Measurements from ENCODE around the gene PAPPA2. TPM values are rescaled to one million over a fixed set of nuclear protein-coding genes. Genes with fewer than 3 reads are reported as not detected.
"Not testable (repeated sequence)": the region's sequence is repeated elsewhere in the genome, so short reads cannot be mapped to it uniquely, and the experiment has no call there.

The PAPPA2 gene
- total RNA-seq, 4 donors from 2014 or later = 0.35 to 32.2 (median 1.1) TPM

DNA sequence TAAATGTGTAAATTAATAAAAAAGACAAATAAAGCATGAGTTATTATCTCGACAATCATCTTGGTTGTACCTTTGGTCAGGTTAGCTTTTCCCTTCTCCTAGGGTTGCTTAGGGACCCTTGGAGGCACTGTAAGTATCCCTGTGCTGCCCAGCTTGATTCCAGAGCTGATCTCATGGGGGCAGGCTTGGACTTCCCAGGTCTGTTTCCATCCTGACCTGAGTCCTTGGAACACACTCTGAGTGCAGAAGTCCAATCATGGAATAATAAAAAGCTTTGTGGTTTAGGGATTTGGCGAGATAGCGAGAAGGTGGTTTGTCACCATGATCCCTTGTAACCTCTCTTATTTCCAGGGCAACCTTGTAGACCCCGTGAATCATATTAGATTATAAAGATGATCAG is 18.7 kb upstream of the PAPPA2 start:
- Histone ChIP-seq H3K27me3 (no peaks in the 10 kb centered on the region), H3K36me3 (no peaks in the 10 kb centered on the region), H3K27ac (no peak overlapping the region), H3K4me3 (no peak overlapping the region), H3K9me3 (no peaks in the 10 kb centered on the region), H3K4me1 (no peaks in the 10 kb centered on the region)
- DNase-seq = no peak
- TF ChIP-seq POLR2A (IDR thresholded peaks at IDR 0.05) (no peak), CTCF (IDR thresholded peaks at IDR 0.05) (no peak)

DNA sequence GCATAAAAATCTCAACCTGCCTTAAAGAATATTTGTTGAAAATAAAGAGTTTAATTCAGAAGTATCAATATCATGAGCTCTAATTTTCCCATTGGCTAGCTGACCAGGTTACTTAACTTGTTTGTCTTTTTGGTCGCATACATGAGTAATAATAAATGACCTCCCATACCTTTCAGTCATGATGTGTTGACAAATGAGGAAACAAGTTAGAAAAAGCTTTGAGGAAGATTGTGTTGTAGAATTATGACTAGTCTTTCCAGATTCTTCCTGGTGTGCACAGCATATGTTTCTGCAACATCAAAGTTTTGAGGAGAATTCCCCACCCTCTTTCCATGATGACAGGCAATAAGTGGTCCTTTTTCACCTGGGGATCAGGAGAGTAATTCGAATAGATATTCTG is 17.6 kb upstream of the PAPPA2 start:
- Histone ChIP-seq H3K9me3 (no peaks in the 10 kb centered on the region), H3K4me3 (no peak overlapping the region), H3K27me3 (no peaks in the 10 kb centered on the region), H3K4me1 (no peaks in the 10 kb centered on the region), H3K27ac (no peak overlapping the region), H3K36me3 (no peaks in the 10 kb centered on the region)
- TF ChIP-seq POLR2A (IDR thresholded peaks at IDR 0.05) = no peak
- no peak for TF ChIP-seq CTCF (IDR thresholded peaks at IDR 0.05)
- no peak for DNase-seq

GRCh38 chr1:176448340-176448739 is 14.6 kb upstream of the PAPPA2 start:
- H3K4me1 ChIP-seq = no peaks in the 10 kb centered on the region
- H3K36me3 ChIP-seq = no peaks in the 10 kb centered on the region
- H3K27ac ChIP-seq = no peak overlapping the region
- no peak for DNase-seq
- H3K4me3 ChIP-seq = no peak overlapping the region
- H3K27me3 ChIP-seq = no peaks in the 10 kb centered on the region
- H3K9me3 ChIP-seq = peaks cover 0 to 3% (median 0%) of the 10 kb centered on the region in 4 donors
- TF ChIP-seq CTCF (IDR thresholded peaks at IDR 0.05) (no peak), POLR2A (IDR thresholded peaks at IDR 0.05) (no peak)

GRCh38 chr1:176450526-176450925 is 12.4 kb upstream of the PAPPA2 start:
- Histone ChIP-seq H3K9me3 (peaks cover 0 to 3% (median 0%) of the 10 kb centered on the region in 4 donors), H3K27me3 (no peaks in the 10 kb centered on the region), H3K4me3 (no peak overlapping the region), H3K4me1 (no peaks in the 10 kb centered on the region), H3K36me3 (no peaks in the 10 kb centered on the region), H3K27ac (no peak overlapping the region)
- no peak for TF ChIP-seq CTCF (IDR thresholded peaks at IDR 0.05)
- no peak for TF ChIP-seq POLR2A (IDR thresholded peaks at IDR 0.05)
- no peak for DNase-seq

- H3K4me1 ChIP-seq, H3K27me3 ChIP-seq, H3K36me3 ChIP-seq: not testable (repeated sequence)
These were observed 11.2 kb upstream of the PAPPA2 start for GRCh38 chr1:176451741-176452140.

DNA sequence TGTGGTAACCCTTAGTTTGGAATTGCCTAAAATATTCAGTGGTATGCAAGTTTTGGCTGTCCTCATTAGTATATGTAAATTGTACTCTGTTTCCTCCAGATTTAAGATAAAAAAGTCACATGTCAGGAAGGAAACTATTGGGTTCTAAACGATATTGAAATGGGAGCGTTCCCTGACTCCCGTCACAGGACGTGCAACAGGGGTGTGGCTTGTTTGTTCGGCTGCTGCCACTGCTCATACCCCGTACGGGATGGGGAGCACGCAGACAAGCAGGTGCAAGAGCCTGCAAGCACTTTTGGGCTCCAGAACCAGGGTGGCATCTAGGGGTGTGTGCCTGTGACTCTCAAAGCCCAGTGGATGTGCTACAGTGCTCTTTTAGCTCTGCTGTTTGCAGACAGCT is 6.2 kb upstream of the PAPPA2 start:
- H3K4me3 ChIP-seq = no peak overlapping the region
- no peak overlapping the region for H3K27ac ChIP-seq
- no peaks in the 10 kb centered on the region for H3K27me3 ChIP-seq
- TF ChIP-seq POLR2A (IDR thresholded peaks at IDR 0.05) (no peak), CTCF (IDR thresholded peaks at IDR 0.05) (no peak)
- no peak for DNase-seq
- H3K9me3 ChIP-seq = peaks cover 0 to 4% (median 0%) of the 10 kb centered on the region in 4 donors
- no peaks in the 10 kb centered on the region for H3K36me3 ChIP-seq
- no peaks in the 10 kb centered on the region for H3K4me1 ChIP-seq

More at GRCh38 chr1:176451741-176452140, 11.2 kb upstream of the PAPPA2 start:
- not testable (repeated sequence) for H3K27ac ChIP-seq, H3K4me3 ChIP-seq, DNase-seq, H3K9me3 ChIP-seq
